Epithelial cell of esophagus (primary cell): ENCODE measurements around the gene PTPRE.

Experiments used
- DNase-seq: peaks from one replicate; pipeline ENCODE4 v3.0.0; 2010; ENCODE audit warnings: low read depth
- H3K4me3 ChIP-seq: 2 replicates; pipeline ENCODE4 v1.5.1; 2011; ENCODE audit warnings: mild to moderate bottlenecking, low read length, control low read depth
- CTCF ChIP-seq: IDR thresholded peaks from 2 replicates; pipeline ENCODE4 v1.5.1; 2011; ENCODE audit warnings: low read depth, mild to moderate bottlenecking, low read length, control low read depth, inconsistent platforms; ENCODE audit not compliant: insufficient read depth; ENCODE audit errors: missing control alignments

The PTPRE gene

DNA sequence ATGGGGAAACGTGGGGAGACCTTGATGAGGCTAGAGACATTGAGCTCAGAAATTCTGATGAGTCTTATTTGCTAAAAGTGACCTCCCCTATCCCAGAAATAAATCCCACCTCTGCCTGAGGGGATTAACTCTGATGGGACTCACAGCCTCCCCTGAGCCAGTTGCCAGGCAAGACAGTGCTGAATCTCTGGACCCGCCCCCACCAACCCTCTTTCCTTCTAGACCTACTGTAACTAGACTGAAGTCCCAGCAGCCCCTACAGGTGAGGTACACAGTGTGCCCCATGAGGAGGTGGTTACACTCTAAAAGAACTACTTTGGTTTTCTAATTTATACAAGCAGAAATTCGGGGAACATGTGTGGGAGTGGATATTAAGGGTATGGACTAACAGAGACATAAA, 42.9 kb downstream of the PTPRE start:
- no peak for TF ChIP-seq CTCF
- no peak overlapping the region for H3K4me3 ChIP-seq
- DNase-seq, result no peak

GRCh38 chr10:127951861-127952574, 45.1 kb downstream of the PTPRE start:
- H3K4me3 ChIP-seq, result no peak overlapping the region
- no peak for DNase-seq
- no peak for TF ChIP-seq CTCF

- TF ChIP-seq CTCF, result no peak
- H3K4me3 ChIP-seq, result no peak overlapping the region
- DNase-seq, result no peak
Measured at GRCh38 chr10:127952575-127952869, 45.6 kb downstream of the PTPRE start.

GRCh38 chr10:127952918-127953317, 46.0 kb downstream of the PTPRE start:
- no peak for DNase-seq
- no peak overlapping the region for H3K4me3 ChIP-seq
- no peak for TF ChIP-seq CTCF

GRCh38 chr10:127953876-127954275, 47.0 kb downstream of the PTPRE start:
- DNase-seq, result no peak
- no peak for TF ChIP-seq CTCF
- no peak overlapping the region for H3K4me3 ChIP-seq

- H3K4me3 ChIP-seq, result no peak overlapping the region
- DNase-seq, result no peak
- no peak for TF ChIP-seq CTCF
Measured at GRCh38 chr10:127959428-127959827, 52.5 kb downstream of the PTPRE start.

DNA sequence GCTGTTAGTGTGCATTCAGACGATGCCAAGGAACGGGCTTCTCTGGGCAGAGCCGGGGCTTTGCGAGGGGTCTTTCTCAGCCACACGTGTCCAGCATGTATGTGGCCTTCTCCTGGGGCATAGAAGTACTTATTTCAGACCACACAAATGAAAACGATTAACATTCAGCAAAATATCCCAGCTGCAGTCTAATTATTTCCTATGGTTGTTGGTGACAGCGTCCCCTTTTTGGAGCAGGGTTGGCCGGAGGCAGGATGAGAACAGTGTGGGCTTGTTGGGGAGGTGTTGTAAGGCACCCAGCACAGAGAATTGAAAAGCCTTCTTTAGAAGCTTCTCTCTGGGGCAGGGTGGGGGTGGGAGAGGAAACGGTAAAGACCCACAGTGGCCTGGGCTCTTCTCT, 54.2 kb downstream of the PTPRE start:
- no peak for TF ChIP-seq CTCF
- no peak overlapping the region for H3K4me3 ChIP-seq
- no peak for DNase-seq
